Pulmonary artery endothelial cell (primary cell): Measurements from ENCODE around the gene DTX1. TPM values are rescaled to one million over a fixed set of nuclear protein-coding genes. Genes with fewer than 3 reads are reported as not detected.

ENCODE experiments used
- DNase-seq: peaks from one replicate; pipeline ENCODE4 v3.0.0-alpha.2; 2011; ENCODE audit warnings: low read depth, low spot score
- total RNA-seq: library from RNA; depleted of rRNA; stranded (reverse); fragments of >200 nt; gene quantifications from 2 replicates; pipeline ENCODE4 v1.2.3, GENCODE V29; 2014

DTX1 gene
- total RNA-seq, 1 donor from 2014 or later = not detected

DNA sequence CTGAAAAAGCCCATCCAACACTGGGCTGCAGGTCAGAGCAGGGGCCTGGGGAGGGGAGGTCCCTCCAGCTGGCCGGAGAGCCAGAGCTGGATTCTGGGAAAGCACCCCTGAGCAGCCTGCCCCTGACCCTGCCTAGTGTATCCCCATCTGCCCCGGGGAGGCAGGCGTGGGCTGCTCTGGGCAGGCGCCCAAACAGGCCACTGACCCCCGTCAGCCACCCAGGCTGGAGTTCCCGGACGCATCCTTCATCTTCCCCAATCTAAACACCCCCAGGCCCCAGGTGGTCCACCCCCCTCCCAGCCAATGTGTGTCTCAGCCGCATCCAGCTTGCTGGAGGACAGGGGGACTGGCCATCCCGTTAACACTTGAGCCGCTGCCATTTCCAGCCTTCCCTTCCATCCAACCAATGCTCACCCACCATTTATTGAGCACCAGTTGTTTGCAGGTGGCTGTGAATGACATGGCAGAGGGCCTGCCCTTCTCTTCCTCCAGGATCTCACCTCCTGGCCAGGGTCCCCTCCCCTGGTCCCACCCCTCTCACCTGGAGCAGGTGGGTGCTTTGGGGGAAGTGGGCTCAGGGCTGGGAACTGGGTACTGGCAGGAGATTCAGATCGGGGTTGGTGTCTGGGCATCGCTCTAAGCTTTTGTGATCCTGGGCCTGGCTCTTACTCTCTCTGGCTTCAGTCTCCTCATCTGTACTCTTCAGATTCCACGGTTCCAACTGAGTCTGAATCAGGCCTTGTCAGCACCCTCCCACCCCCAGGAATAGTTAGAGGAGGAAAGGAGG lies 743 bp upstream of the DTX1 start:
- DNase-seq = no peak

DNA sequence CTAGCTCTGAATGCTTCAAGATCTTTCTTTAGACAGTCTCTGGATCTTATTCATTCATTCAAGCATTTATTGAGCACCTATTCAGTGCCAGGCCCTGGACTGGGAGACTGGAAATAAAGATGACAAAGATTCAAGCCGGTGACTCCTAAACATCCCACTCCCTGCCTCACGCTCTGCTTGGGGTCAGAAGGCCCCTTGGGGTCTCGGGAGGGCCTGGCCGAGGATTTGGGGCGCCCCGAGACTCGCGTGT lies 224 bp upstream of the DTX1 start:
- DNase-seq = no peak

DNA sequence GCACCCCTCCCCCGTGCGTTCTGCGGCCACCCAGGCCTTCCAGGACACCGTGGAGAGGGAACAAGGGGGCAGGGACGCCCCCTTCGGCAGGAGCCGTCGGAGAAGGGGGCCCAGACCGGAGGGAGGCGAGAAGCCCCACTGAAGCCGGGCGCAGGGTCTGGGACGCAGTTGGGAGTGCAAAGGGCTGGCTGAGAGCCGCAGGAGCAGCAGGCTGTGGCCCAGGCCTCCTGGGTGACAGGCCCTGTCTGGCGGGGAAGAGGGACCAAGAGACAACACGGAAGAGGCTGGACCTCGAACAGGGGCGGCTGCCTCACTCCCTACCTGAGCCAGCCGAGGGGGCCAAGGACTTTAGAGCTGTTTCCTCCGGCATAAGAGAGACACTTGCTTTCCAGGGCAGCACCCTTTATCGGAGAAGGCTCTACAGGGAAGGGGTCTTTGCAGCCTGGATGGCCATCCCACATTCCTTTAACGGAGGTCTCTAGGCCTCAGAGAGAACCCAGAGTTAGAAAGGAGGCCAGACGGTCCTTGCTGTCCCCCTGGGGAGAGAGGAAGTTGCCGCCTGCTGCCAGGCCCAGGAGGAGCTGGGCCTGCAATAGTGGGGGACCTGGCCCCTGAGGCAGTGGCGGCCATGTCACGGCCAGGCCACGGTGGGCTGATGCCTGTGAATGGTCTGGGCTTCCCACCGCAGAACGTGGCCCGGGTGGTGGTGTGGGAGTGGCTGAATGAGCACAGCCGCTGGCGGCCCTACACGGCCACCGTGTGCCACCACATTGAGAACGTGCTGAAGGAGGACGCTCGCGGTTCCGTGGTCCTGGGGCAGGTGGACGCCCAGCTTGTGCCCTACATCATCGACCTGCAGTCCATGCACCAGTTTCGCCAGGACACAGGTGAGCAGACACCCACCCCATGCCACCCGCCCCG lies 1.3 kb downstream of the DTX1 start:
- DNase-seq = no peak

DNA sequence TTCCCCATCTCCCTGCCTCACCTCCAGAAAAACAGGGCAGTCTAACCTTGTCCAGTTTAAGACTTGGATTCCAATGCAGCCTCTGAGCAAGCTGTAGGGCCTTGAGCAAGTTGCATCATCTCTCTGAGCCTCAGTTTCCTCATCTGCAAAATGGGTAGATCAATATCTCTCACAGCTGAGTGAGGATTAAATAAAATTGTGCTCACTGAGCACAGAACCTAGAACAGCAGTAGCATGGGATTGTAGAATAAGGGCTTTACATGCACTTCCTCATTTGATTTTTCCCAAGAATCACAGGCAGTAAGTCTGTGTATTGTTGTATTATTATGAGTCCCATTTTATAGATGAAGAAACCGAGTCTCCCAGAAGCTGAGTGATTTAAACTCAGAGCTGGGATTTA lies 2.0 kb downstream of the DTX1 start:
- no peak for DNase-seq

DNA sequence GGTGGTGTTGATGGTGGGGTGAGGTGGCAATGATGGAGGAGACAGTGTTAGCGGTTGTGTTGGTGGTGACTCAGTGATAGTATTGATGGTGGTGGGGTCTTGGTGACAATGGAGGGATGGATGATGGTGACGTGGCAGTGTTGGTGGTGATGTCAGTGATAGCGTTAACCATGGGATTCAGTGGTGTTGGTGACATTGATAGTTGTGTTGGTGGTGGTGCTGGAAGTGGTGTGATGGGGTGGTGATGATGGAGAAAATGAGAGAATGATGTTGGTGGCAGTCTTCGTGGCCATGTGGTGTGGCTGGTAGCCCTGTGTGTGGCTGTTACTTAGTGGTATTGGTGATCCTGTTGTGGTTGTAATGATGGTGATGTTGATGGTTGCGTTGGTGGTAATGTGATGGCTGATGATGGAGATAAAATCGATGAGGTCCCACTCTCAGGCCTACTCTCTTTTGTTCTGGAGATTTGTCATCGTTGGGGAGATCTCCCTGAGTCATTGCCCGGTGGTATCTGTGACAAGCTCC lies 2.6 kb downstream of the DTX1 start:
- no peak for DNase-seq

DNA sequence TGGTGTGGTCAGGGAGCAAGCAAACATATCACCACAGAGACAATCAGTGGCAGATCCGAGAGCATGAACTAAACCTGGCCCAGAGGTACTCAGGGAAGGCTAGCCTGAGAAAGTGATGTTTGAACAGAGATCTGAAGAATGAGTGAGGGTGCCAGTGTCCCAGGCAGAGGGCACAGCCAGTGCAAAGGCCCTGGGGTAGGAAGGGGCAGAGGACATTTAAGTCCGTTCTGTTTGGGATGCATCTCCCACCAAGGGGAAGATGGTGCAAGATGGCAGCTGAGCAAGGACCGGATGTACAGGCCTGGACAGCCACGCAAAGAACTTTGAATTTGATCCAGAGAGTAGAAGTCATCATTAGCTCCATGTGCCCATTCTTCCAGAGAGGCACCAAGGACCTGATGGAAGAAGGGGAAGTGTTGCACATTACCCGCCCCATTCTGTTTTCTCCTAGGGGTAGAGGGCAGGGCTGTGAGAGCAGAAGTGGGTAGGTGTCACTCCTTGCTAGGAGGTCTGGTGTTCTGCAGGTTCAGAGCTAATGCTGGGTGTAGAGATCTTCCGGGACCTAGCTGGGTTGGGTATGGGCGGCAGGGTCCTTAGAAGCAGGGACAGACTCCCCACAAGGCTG lies 3.9 kb downstream of the DTX1 start:
- DNase-seq = no peak

DNA sequence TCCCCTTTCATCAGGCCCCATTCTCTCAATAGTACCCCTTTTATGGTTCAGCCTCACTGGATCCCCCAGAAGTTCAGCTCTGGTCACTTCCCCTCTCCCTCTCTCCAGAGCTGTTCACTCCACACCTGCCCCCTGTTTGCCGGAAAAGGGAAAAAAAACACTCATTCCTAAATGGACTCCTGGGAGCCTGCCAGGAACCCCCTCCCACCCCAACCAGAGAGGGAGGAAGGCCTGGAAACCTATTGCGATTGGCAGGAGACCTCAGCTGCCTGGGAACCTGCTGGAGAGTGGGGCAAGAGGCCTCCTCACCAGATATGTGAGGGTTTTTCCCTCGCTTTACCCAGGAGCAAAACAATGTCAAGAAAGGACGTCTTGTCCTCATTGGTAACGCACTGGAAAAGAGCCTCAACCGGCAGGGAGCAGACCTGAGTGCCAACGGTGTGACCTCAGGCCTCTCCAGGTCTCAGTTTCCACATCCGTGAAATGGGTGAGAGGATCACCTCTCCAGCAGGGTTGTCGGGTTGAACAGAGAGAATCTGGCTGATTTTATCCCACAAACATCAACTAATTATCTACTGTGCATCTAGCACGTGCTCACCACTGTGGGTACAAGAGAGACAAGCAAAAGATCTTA lies 4.6 kb downstream of the DTX1 start:
- no peak for DNase-seq

DNA sequence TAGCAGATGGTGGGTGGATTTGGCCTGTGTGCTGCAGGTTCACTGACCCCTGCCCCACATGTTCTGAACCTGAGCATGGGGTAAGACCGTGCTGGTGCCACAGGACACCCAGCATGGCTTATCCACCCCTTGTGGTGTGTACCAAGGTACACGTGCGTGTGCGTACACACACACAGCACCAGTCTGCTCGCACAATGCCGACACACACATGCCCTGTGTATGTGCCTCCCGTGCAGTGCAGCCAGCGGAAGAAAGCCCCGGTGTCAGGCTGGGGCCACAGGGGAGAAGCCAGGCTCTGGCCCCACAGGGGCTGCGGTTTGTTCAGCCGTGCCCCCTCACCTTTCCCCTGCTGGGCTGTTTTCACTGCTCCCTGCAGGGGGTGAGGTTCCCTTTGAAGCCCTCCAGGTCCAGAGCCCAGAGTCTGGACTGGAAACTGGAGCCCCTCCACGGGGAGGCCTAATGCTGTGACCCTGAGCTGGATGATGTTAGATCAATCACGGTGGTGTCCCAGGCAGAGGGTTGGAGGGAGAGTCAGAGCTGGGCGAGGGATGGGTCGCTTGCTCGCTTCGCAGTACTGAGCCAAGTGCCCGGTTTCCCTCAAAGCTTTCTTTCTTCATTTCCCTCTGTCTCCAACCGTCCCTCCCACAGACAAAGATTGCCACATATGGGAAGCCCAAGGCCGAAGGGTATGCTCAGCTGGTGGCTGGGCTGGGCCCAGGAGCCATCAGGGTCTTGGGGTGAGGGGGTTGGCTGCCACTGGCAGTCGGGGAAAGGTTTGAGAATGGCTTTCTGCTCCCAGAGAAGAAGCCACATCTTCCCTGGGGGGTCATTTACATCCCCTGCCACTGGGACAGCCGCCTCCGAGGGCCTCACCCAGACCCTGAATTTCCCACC lies 6.2 kb downstream of the DTX1 start:
- no peak for DNase-seq

DNA sequence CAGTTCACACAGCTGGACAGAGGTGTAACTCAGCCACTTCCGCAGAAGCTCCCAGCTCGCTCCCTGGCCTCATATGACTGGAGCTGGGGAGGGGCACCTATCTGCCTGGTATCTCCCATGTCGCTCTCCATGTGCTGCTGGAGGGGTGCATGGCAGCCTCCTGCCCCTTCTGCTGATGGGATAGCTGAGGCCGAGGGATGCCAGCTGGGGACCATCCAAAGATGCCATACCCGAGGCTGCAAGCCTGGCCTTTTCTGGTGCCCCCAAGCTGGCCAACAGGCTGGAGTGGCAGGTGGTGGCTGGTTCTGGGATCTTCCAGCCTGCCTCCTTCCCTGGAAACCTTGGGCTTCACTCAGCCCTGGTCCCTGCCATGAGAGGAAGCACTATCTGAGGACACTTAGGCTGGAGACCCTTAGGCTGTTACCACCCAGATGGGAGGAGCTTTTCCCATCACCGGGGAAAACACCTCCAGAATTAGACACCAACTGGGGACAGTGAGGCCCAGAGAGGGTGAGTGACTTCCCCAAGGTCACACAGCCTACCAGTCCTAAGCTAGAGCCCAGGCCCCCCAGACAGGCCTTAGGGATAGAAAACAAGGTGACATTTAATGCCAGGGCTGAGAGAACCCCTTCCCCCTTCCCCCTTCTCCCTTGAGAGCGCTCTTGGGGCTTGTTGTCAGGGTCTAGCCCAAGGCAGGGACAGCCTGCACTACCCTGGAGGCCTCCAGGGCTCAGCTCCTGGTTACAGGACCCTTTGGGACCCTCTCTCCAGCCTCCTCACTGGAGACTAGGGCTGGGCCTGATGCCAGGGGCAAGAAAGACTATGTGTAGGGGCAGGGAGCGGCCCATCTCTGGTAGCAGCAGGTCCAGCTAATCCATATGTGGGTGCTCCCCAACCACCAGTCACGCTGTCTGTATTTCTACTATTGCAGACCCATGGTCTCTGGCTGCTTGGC lies 7.1 kb downstream of the DTX1 start:
- no peak for DNase-seq

DNA sequence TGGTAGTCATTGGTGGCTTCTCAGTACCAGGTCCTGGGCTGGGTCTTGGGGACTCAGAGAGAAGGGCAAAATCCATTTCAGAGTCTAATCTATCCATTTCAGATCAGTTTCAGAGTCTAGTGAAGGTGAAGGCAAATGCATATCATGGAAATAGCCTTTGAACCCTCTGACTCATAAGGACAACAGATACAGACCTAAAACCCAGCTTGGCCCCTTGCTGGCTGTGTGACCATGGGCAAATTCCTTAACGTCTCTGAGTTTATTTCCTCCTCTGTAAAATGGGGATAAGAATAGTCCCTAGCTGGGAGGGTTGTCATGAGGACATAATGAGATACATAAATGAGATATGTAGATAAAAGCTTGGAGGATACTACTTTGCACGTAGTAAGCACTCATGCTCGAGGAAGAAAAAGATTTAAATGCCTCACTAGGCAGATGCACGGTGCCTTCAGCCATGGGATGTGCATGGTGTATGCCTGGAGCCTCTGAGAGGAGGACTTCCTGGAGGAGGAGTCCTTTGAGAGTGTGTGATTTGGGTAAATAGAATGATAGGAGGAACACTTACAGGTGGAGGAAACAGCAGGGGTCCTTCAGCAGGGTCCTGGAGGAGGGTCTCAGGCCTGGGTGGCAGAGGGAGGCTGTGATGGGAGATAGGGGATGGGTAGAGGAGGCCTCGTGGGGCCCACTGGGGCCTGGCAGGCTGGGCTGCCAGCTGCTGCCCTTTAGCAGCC lies 8.0 kb downstream of the DTX1 start:
- no peak for DNase-seq

DNA sequence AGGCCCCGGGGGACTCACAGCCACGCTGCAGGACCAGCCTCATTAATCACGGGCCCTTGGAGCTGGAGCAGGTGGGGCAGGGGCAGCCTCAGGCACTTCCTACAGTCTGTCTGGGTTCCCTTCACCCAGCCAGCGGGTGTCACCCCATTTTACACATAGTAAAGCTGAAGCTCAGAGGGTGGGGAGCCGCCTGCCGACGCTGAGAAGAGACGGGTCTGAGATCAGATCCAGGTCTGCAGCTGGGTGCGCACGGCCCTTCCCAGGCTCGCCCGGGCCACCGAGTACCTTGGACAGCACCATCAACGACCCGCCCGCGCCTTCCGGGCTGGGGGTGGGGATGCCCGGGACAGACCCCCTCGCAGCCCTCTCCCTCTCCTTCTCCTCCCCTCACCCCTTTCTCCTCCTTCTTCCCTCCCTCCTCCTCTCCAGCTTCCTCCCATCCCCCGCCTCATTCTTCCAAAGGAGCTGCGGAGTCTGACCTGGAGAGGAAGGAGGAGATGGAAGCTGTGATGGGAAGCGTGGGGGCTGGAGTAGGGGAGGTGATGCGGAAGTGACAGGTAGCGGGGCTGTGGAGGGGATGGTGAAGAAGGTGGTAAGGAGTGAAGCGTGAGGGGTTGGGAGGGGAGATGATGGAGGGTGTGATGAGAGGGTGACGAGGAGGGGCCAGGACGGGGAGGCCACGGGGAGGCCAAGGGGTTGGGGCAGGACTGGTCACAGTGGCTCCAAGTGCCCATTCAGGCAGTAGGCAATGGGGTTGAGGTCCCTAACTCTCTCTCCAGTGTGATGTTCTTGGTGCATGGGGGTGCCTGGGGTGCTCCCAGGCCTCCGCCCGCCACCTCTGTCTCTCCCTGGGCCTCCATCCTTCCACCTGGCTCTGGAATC lies 8.8 kb downstream of the DTX1 start:
- no peak for DNase-seq

DNA sequence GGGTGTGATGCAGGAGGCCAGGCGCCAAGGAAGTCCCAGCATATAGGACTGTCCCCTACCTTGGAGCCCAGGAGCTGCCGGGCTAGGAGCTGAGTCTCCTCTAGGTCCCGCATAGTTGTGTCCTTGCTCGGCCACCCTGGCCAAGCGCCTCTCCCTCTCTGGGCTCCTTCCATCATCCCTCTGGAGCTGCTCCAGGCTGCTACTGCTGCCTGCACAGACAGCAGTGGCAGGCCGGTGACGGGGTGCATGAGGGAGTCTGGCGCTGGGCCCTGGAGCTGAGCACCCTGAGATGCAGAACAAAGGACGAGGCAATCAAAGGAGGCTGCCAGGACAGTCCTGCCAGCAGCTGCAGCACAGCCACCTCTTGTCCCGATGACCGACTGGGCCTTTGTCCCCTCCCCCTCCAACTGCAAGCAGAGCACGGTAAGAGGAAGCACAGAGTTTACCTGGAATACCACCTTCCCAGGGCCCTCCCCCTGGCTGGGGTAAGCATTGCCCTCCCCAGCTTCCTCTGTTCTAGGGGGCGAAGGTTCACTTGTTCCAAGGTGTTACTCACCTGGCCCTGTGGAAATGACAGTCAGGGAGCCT lies 10.4 kb downstream of the DTX1 start:
- DNase-seq = no peak

DNA sequence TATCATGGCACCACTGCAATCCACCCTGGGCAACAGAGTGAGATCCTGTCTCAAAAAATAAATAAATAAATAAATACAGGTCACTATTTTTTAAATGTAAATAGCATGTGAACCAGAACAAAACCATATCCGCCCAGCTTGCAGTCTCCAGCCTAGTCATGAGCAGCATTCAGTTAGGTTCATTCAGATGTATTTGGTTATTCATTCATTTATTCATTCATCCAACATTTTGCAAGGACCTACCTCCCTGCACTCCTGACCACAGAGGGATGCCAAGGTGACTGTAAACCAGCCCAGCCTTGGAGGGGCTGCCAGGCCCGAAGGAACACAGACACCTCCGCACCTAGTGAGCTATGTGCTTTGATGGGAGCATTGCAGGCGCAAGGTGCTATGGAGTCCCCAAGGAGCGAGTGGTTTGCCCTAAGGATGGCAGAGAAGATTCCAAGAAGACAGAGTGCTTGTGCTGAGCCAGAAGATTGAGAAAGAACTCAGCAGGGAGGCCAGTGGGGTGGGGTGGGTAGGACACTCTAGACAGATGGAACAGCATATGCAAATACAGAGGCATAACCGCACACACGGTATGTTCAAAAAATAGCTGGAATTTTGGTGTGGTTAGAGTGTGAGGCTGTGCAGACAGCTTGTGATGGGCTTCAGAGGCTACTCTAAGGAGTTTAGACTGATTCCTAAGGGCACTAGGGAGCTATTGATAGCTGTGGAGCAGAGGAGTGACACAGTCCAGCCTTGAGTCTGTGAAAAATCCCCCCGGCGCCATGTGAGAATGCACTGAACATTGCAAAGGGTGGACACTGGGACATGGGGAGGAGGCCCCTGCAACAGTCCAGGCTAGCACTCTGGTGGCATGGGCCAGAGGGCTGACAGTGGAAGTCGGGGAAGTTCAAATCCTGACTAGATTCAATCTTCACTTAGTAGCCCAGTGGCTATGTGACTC lies 11.7 kb downstream of the DTX1 start:
- DNase-seq = no peak

DNA sequence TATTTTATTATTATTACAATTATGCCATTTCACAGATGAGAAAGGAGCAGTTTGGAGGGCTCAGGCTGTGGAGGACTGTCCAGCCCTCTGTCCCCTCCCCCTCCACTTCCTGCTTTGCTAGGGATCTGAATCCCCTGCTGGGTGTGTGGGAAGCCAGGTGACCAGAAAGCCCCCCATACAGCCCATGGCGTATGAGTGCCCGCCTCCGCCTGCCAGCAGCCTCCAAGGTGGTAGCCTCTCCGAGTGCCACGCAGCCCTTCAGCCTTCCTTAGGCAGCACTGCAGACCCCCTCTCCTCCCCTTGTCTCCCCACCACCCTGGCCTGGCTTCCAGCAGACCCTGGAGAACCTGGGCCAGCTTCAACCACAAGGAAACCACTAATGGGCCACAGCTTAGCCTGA lies 12.6 kb downstream of the DTX1 start:
- no peak for DNase-seq

DNA sequence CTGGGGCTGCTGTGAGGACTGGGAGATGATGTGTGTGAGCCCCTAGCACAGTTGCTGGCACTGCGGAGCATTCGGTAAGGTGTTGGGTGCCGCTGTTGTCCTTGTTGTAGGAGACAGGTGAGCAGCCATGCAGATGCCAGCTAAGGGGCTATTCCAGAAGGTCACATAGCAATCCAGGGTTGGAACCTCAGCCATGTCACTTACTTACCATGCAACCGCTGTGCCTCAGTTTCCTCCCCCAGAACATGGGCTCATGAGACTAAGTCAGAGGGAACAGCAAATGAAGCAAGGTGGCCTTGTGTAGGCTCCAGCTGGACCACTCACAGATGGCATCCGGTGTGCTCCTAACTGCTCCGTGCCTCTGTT lies 13.2 kb downstream of the DTX1 start:
- DNase-seq = no peak

DNA sequence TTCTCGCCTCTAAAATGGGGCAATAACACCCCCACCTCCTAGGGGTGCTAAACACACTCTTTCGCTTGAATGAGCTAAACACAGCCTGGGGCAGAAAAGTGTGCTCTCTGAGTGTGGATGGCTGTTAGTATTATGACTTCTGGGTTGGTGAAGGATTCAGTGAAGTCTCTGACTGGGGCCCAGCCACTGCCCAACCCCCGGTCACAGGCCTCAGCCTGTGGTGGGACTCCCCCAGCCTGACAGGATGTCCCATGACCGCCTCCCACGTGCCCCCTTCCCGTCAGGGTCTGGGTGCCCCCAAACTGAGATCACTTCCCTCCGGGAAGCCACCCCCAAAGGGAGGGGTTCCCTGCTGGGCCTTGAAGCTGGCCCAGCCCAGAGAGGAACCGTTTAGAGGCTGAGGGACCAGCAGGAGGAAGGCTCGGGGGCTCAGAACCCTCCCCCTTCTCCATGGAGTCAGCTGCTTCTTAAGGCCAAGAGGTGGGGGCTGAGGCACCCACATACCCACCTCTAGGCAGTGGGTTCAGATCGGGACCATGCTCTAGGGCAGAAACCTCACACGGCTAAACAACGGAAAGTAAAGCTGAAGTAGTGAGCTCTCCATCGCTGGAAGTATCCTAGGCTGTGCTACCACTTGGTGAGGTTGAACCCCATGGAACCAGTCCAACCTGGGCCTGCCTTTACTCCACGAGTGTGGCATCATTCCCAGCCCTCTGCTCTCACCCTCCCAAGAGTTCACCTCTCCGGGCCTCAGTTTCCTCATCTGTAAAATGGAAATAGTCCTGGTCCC lies 13.8 kb downstream of the DTX1 start:
- DNase-seq = no peak
